GM23338 (cell line): ENCODE data around the gene ELMOD3. TPM values are rescaled to one million over a fixed set of nuclear protein-coding genes. Genes with fewer than 3 reads are reported as not detected.

ENCODE experiments used
- ATAC-seq: fragments of 200-7000 bp; cut with Tn5 transposase; 3 replicates; pipeline ENCODE4 v1.9.1; 2020
- DNase-seq: peaks from one replicate; pipeline ENCODE4 v3.0.0-alpha.2; 2015; ENCODE audit warnings: low spot score
- H2AFZ ChIP-seq: fragments of 200-600 bp; sonication (generic); 2 replicates; pipeline ENCODE4 v1.8.0; 2016; ENCODE audit warnings: antibody characterized with exemption, mild to moderate bottlenecking, moderate library complexity
- H3F3A ChIP-seq: fragments of 200-600 bp; sonication (generic); replicated peaks from 2 replicates; pipeline ENCODE4 v1.8.0; 2017; ENCODE audit warnings: antibody characterized with exemption, mixed run types, low read depth
- H3K27ac ChIP-seq: fragments of 200-600 bp; sonication (generic); 2 replicates; pipeline ENCODE4 v1.6.1; 2016; ENCODE audit warnings: low read depth
- H3K27me3 ChIP-seq: fragments of 200-600 bp; sonication (generic); 2 replicates; pipeline ENCODE4 v1.8.0; 2016; ENCODE audit warnings: mild to moderate bottlenecking, mixed run types, moderate library complexity; ENCODE audit not compliant: insufficient read depth
- H3K36me3 ChIP-seq: fragments of 200-600 bp; sonication (generic); 2 replicates; pipeline ENCODE4 v1.8.0; 2016; ENCODE audit warnings: mild to moderate bottlenecking; ENCODE audit not compliant: insufficient read depth
- H3K4me1 ChIP-seq: fragments of 200-600 bp; sonication (generic); 2 replicates; pipeline ENCODE4 v1.8.0; 2016; ENCODE audit warnings: mild to moderate bottlenecking, moderate library complexity; ENCODE audit not compliant: insufficient read depth
- H3K4me2 ChIP-seq: fragments of 200-600 bp; sonication (generic); 2 replicates; pipeline ENCODE4 v1.7.1; 2017; ENCODE audit warnings: mixed run types
- H3K4me3 ChIP-seq: fragments of 200-600 bp; sonication (generic); 2 replicates; pipeline ENCODE4 v1.6.1; 2016; ENCODE audit warnings: mixed run types
- H3K79me2 ChIP-seq: fragments of 200-600 bp; sonication (generic); replicated peaks from 2 replicates; pipeline ENCODE4 v1.8.0; 2017; ENCODE audit warnings: mild to moderate bottlenecking; ENCODE audit not compliant: insufficient read depth
- H3K9me2 ChIP-seq: fragments of 200-600 bp; sonication (generic); 2 replicates; pipeline ENCODE4 v1.8.0; 2017; ENCODE audit not compliant: insufficient read depth
- H4K20me1 ChIP-seq: fragments of 200-600 bp; sonication (generic); replicated peaks from 2 replicates; pipeline ENCODE4 v1.8.0; 2017; ENCODE audit warnings: mild to moderate bottlenecking; ENCODE audit not compliant: insufficient read depth
- H3K27ac Mint-ChIP-seq: 2 replicates; pipeline ENCODE4 v1.8.0; 2020; ENCODE audit warnings: inconsistent platforms, mild to moderate bottlenecking, moderate library complexity, mixed read lengths
- H3K27me3 Mint-ChIP-seq: 3 replicates; pipeline ENCODE4 v1.8.0; 2022; ENCODE audit warnings: low read depth, mild to moderate bottlenecking, moderate library complexity, mixed read lengths, inconsistent platforms; ENCODE audit not compliant: insufficient read depth, poor library complexity
- H3K36me3 Mint-ChIP-seq: 3 replicates; pipeline ENCODE4 v1.8.0; 2021; ENCODE audit warnings: low read depth, mild to moderate bottlenecking, inconsistent platforms, moderate library complexity, mixed read lengths
- H3K4me1 Mint-ChIP-seq: 3 replicates; pipeline ENCODE4 v1.8.0; 2020; ENCODE audit warnings: mild to moderate bottlenecking, inconsistent platforms, mixed read lengths
- H3K4me3 Mint-ChIP-seq: 3 replicates; pipeline ENCODE4 v1.8.0; 2021; ENCODE audit warnings: moderate library complexity, mild to moderate bottlenecking, inconsistent platforms, mixed read lengths
- H3K9me3 Mint-ChIP-seq: 3 replicates; pipeline ENCODE4 v1.8.0; 2020; ENCODE audit warnings: moderate library complexity, mild to moderate bottlenecking, inconsistent platforms, mixed read lengths
- CTCF ChIP-seq, 2 experiments: fragments of 200-600 bp in 1 of 2; sonication (generic) in 1 of 2; conservative IDR thresholded peaks; 2 replicates each; pipeline versions ENCODE4 v1.5.1 to v1.6.1; 2016 to 2017; ENCODE audit warnings: antibody characterized with exemption in 2 of 2, low read depth in 2 of 2, mild to moderate bottlenecking in 2 of 2, moderate library complexity in 1 of 2
- ETS1 ChIP-seq: IDR thresholded peaks from 2 replicates; pipeline ENCODE4 v1.6.1; 2016; ENCODE audit warnings: antibody characterized with exemption
- EZH2 ChIP-seq: fragments of 200-600 bp; sonication (generic); IDR thresholded peaks from one replicate; pipeline ENCODE4 v1.8.0; 2017; ENCODE audit warnings: antibody characterized with exemption, mild to moderate bottlenecking, low read depth; ENCODE audit not compliant: unreplicated experiment
- EZH2phosphoT487 ChIP-seq: fragments of 200-600 bp; sonication (generic); IDR thresholded peaks from one replicate; pipeline ENCODE4 v1.8.1; 2018; ENCODE audit warnings: antibody characterized with exemption; ENCODE audit not compliant: unreplicated experiment
- JUNB ChIP-seq: IDR thresholded peaks from one replicate; pipeline ENCODE4 v1.6.1; 2016; ENCODE audit warnings: antibody characterized with exemption; ENCODE audit not compliant: unreplicated experiment
- POLR2AphosphoS5 ChIP-seq: IDR thresholded peaks from 2 replicates; pipeline ENCODE4 v1.6.1; 2016; ENCODE audit warnings: antibody characterized with exemption, low read depth
- REST ChIP-seq: IDR thresholded peaks from one replicate; pipeline ENCODE4 v1.6.1; 2018; ENCODE audit warnings: antibody characterized with exemption; ENCODE audit not compliant: unreplicated experiment
- STAT1 ChIP-seq: IDR thresholded peaks from one replicate; pipeline ENCODE4 v1.6.1; 2016; ENCODE audit warnings: antibody characterized with exemption; ENCODE audit not compliant: unreplicated experiment
- ZNF114 ChIP-seq: fragments of 250-450 bp; sonication (Bioruptor Pico); IDR thresholded peaks from 2 replicates; pipeline ENCODE4 v1.5.0; 2020; ENCODE audit warnings: mild to moderate bottlenecking, moderate library complexity
- ZNF331 ChIP-seq: fragments of 250-450 bp; sonication (Bioruptor Pico); IDR thresholded peaks from 2 replicates; pipeline ENCODE4 v1.5.0; 2020; ENCODE audit warnings: low read depth, mild to moderate bottlenecking, moderate library complexity
- ZNF462 ChIP-seq: fragments of 250-450 bp; sonication (Bioruptor Pico); IDR thresholded peaks from 2 replicates; pipeline ENCODE4 v1.5.0; 2020; ENCODE audit warnings: mild to moderate bottlenecking, moderate library complexity
- polyA plus RNA-seq: library from polyadenylated mRNA; unstranded; fragments of >200 nt; fragmentation: Nextera tagmentation; extraction: Ambion mirVana; gene quantifications from 2 replicates; pipeline ENCODE4 v1.2.1, GENCODE V29; 2016
- total RNA-seq: library from RNA; depleted of rRNA; stranded (reverse); fragments of >200 nt; shearing (Covaris generic); gene quantifications from 2 replicates; pipeline ENCODE4 v1.2.3, GENCODE V29; 2014

The ELMOD3 gene
- total and polyA plus RNA-seq, 2 experiments from 2014 or later, result 8.6 to 8.9 TPM

- Mint-ChIP-seq H3K36me3 (peaks cover 5% of the 10 kb centered on the region), H3K9me3 (no peaks in the 10 kb centered on the region), H3K27ac (no peak overlapping the region), H3K4me1 (peaks cover 20% of the 10 kb centered on the region), H3K27me3 (peaks cover 1% of the 10 kb centered on the region), H3K4me3 (no peak overlapping the region)
- no peak for TF ChIP-seq POLR2AphosphoS5
- no peak for TF ChIP-seq EZH2
- TF ChIP-seq EZH2phosphoT487, result no peak
- no peak for TF ChIP-seq CTCF (conservative IDR thresholded peaks at IDR 0.05; ENCODE audit: low read depth in 2 of 2)
- TF ChIP-seq REST, result no peak
- TF ChIP-seq ZNF462, result no peak
- no peak for TF ChIP-seq ZNF114 (CRISPR knock-in tag)
- no peak for TF ChIP-seq ETS1
- no peak for TF ChIP-seq STAT1
- TF ChIP-seq JUNB, result no peak
- TF ChIP-seq ZNF331, result no peak
- 0 out of 2 replicates have a peak, but pooled peaks cover 7% of the 10 kb centered on the region for H3F3A ChIP-seq
- no peaks in the 10 kb centered on the region; the same call in 1 of the 2 replicates for H3K36me3 ChIP-seq
- ATAC-seq, result no peak
- no peak overlapping the region for H3K4me3 ChIP-seq
- H3K4me2 ChIP-seq, result no peak overlapping the region
- no peaks in the 10 kb centered on the region for H3K27me3 ChIP-seq
- no peaks in the 10 kb centered on the region for H4K20me1 ChIP-seq
- H3K79me2 ChIP-seq, result no peaks in the 10 kb centered on the region
- no peak overlapping the region for H2AFZ ChIP-seq
- no peaks in the 10 kb centered on the region for H3K9me2 ChIP-seq
- no peak overlapping the region for H3K27ac ChIP-seq
- H3K4me1 ChIP-seq, result peaks cover 3% of the 10 kb centered on the region; the same call in 1 of the 2 replicates
- no peak for DNase-seq
These were observed 39.7 kb downstream of the ELMOD3 start for GRCh38 chr2:85394261-85394681.
